HG02884 (cell line): Measurements from ENCODE around the gene LHFPL2.

Experiments
- ATAC-seq: cut with Tn5 transposase; IDR thresholded peaks from one replicate; pipeline ENCODE4 v1.9.1; 2021; ENCODE audit warnings: mild to moderate bottlenecking, moderate library complexity; ENCODE audit not compliant: unreplicated experiment

The LHFPL2 gene

DNA sequence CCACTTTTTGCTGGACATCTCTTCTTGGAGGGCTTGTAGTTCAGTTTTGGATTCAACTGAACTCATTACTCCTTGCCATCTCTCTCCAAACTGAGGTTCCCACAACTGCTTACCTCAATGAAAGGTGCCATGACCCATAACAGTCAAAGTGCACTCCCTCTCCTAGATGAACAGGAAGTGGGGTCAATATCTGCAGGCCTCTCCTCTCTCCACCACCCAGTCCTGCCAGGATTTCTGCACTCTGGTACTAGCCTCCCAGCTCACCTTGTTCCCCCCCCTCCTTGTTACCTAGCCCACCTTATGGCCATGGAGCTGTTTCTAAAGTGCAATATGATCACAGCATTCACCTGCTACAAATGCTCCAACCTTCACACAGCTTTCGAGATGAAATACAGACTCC is 5.9 kb downstream of the LHFPL2 start:
- ATAC-seq, result no peak

DNA sequence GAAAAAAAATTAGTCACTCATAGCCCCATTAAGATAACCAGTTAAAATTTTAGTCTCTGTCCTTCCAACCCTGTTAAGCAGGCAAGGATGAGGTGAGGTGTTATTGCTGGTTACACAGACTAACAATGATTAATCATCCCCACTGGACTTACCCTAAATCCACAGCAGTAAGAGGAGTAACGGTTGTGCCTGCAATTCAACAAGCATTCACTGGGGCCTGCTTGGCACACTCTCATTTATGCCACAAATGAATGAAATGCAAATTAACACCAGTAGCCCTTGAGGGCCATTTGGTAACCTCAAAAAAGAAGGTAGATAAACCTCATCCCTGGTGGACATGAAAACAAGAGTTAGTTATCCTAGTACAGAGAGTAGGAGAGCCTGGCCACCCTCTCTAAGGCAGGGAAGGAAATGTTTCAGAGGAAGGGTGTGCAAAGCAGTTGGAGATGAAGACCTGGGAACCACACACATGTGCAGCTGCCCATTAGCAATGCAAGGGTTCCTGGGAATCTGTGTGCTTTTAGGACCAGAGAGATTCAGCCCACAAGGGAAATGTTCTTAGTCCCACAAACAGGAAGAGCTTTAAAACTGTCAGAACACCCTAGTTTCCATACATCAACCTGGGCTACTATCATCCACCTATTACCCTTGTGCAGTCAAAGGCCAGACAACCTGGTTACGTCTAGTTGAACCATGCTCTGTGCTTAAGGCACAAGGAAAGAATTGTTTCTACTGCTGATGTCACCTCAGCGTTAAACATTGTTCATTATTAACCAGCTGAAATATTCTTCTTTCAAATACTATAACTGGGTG is 7.7 kb downstream of the LHFPL2 start:
- no peak for ATAC-seq

DNA sequence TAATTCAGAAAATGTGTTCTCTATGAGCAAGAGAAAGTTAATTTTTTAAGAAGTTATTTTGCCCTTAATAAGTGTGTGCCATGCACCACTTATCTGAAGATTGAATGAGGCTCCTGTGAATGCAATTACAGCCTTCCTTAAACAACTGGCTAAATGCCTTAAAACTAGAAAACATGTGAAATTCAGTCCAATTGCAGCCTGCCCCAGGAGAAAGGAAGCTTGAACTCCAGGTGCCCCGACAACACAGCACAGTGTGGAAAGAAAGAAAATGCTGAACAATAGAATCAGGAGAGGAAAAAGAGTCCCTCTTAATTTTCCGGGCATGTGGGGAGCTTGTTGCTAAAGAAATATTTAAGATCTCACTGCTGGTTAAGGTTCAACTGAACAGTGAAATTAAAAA is 8.8 kb downstream of the LHFPL2 start:
- ATAC-seq, result no peak

DNA sequence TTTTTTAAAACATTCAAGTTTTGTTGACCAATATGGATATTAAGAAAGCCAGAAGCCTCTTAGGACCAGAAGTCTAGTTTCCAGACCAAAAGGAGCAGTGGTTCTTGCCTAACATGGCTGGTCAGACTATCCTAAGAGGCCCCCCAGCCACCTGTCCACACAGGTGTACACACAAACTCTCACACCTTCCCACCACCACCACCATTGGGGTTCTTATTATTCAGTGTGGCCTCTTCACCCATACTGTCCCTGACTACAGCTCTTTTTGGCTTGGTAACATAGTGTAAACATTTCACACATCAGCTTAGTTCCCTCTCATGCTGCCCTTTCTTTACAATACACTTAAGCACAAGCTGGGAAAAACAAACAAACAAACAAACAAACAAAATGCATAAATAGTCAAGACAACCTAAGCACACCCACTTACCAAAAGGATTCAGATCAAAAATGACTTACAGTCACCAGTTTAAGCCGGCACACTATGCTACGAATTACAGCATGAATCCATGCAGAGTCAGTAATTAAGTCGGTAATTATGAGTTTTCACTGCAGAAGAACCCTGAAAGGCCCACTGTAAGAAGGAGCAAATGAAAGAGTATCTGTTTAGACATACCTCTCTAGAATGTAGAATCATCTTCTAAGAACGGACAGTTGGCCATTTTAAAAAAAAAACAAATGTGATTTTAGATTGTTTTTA is 9.5 kb downstream of the LHFPL2 start:
- no peak for ATAC-seq

DNA sequence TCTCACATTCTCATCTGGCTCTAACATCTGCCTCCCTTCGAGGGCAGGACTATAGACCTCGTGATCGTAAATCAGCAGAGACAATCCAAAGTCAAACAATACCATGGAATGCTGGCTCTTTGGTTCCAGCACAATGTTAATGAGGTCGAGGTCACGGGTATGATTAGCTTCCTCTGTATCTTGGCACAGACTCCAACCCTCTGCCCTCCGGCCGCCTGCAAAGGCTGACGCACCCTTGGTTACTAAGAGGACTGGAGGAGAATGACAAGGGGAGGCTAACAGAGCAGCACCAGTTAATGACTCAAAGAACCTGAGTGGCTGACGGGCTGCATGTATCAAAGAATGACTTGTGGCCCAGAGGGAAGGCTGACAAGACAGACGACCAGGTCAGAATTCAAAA is 10.1 kb downstream of the LHFPL2 start:
- ATAC-seq, result no peak

DNA sequence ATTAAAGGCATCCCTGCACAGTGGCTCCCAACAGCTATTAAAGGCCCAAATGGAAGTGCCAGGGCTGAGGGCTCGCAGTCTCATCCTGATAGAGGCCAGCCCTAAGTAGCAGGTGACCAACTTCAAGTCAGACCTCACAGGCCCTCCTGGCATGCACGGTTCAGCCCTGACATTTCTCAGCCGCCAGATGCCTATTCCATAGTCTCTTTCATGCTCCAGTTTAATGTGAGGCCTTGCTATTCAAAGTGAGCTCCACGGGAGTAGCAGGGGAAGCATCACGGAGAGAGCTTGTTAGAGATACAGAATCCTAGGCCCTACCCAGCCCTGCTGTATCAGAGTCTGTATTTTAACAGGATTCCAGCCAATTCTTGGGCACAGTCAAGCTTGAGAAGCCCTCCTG is 11.1 kb downstream of the LHFPL2 start:
- ATAC-seq, result no peak

DNA sequence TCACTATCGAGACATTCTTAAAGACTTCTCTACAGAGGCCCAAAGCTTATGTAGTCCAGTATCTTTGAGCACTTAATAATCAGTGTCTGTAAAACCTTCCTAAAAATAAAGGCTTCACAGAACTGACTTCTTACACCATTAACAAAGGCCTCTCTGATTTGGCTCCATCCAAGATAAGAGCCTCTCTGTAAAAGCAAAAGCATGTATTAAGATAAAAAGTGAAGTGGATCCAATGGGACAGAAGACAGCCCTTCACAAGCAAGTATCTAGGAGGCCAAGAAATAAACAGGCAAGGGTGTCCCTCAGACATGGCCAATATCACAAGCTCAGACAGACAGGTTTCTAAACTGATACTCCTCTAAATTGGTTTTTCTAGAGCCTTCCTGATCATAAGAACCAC is 11.9 kb downstream of the LHFPL2 start:
- ATAC-seq, result no peak

DNA sequence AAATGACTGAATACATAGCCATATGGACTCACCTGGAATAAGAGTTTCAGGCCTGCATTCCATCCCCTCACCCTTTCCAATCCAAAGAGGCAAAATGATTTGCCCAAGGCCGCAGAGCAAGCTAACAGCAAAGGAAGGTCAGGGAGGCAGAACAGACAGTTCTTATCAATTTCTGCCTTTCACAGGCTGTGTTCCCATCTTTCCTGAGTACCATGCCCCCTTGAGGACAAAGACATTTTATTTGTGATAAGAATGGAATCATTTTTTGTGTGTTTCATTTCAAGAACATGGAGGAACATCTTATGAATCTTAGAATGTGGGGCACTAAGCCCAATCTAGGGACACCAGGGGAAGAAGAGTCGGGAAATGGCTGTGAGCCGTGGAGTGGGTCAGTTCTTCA is 13.9 kb downstream of the LHFPL2 start:
- no peak for ATAC-seq

DNA sequence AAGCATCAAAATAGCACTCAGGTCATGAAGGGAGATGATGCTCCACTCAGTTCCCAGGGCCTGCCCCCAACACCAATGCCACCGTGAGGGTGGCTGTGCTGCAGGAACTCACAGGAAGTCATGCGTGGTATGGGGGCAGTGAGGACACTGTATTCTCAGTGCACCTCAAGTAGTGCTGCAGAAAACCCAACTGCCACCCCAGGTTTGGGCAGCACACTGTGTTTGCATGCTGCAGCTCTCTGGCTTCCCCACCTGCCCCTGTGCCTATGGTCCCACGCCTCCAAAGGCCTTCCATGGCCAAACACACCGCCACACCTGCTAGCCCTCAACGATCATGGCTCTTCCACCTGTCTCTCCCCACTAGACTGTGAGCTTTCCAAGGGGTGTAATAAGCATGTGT is 14.3 kb downstream of the LHFPL2 start:
- ATAC-seq, result no peak

DNA sequence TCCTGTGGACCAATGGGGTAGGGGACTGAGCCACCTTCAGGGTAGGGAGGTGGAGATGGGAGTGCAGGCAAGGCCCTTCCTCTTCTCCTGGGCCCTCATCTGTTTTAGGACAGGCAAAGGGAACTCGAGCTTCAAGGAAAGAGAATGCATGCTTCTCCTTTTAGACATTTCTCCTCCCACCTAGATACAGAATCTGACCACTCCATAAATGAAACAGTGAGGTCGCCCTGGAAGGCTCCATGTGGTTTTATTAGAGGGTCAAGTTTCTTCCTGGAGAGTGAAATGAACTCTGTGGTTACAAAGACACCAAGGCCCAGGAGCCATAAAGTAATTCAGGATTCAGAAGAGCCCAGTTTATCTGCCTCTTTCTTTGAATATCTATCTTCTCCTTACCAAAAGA is 14.9 kb downstream of the LHFPL2 start:
- no peak for ATAC-seq

DNA sequence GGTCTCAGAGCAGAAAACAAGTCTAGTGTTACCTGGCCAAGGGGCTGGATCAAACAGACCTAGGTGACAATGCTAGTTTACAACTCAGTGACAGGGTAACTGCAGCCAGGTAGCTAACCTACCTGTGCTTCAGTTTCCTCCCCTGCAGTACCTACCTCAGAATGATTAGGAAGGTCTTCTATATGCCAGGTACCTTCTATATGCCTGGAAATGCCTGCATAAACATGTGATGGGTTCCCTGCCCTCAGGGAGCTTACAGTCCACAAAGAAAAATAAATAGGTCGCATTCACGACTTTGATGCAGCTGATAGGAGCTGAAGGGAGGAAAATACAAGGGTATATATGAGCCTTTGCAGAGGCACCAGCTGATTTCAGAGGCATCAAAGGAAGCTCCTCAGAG is 16.1 kb downstream of the LHFPL2 start:
- no peak for ATAC-seq

DNA sequence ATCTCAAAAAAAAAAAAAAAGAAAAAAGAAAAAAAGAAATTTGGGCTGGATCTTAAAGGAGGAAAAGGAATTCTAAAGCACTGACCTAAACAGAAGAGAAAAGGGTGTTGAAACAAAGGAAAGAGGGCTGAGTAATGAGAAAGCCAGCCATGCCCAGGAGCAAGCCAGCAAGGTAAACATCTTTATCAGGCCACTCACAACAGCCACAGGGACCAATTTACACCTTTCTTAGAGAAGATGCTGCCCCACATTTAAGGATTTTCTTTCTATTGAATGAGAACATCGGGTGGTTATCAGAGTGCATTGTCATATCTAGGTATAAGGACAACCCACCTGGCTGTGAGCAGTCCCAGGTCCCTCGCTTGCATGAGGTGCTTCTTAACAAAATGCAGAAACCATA is 16.6 kb downstream of the LHFPL2 start:
- ATAC-seq, result no peak

DNA sequence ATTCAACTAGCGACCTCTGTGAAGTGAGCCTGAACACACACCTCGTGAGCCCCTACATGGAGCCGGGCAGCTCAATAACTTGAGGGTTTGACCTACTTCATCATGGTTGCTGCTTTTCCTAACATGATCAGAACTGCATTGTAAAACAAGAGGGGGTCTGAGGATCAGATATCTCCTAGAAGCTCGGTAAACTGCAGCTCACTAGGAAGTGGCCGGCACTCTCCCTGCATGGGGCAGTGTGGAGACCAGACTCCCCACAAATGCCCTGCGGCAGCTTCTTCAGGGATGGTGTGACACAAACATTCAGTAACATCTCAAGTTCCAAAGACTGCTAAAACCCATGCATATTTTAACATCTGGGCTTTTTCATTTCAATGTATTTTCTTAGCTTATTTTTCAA is 18.5 kb downstream of the LHFPL2 start:
- ATAC-seq, result no peak

DNA sequence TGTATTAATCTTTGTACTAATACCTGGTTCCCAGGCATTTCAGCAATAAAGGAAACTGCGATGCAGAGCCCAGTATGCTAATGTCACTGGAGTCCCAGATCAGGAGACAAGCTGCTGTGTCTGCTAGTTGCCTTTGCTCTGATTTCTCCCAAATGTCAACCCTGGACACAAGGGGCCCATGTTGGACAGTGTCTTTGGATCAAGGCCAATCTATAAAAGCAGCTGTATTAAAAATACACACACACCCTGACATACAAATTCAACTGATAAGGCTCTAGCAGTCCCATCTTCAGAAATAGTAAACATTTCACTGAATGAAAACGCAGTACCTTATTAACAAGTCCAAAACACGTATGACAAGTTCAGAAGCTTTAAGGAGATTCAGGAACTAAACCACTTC is 18.9 kb downstream of the LHFPL2 start:
- no peak for ATAC-seq

DNA sequence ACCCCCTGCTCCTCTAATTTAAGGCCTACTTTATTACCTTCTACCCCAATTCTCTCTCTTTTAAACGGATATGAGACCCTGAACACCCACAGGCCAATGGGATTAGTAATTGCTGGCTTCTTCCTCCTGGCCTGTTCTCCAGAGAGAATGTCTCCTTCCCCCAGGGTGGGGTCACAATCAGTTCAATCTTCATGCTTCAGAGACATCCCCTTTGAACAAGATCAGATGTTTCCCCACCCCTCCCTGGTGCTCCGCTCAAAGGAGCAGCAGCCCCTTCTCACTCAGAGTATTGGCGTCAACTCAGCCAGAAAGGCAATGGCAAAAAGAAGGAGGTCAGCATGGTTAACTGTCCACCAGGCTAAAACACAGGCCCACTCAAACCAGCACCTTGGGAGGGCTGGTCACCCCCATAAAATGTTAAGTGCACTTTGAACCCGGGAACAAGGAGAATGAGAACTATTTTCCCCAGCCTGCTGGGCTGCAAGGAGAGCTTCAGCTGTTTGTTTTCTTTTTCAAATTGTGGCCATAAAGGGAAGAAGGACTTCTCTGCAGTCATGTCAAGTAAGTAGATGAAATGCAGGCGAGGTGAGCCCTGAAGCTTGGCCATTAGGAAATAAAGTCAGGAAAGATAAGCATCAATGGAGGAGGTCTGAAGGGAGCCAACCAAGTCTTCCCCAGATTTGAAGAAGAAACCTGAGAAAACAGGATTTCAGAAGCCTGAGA is 20.1 kb downstream of the LHFPL2 start:
- ATAC-seq, result no peak

DNA sequence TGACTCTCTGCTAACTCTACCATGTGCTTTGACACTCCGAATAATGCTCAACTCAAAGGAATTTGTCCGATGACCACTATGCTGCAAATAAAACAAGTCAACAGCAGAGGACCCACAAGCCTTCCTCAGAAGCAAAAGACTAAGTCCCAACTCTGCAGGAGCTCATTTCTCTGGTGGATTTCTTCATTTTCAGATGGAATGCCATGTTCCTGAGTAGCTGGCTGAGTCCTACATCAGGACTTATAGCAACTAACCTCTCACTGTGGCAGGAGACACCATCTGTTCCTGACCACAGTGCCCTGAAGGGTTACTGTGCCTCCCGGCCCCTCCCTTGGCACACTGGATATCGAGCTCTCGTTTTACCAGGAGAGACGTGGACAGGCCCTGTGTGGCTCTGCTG is 20.8 kb downstream of the LHFPL2 start:
- ATAC-seq, result no peak

DNA sequence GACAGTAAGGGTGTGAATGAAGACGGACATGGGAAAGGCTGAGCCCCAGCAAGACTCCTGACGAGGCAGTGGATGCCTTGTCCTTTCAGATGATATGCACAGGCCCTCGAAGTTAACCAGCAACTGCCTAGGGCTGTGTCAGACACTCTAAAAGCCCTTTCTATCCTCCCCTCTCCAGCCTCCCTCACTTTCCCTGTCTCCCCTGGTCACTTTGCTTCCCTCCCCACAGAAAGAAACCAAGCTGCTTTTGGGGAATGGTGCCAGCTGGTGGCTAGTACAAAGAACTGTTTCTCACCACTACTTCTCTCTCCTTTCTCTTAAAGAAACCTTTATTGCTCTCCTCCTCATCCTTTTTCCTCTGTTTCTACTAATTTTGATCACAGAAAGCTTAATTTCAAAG is 21.4 kb downstream of the LHFPL2 start:
- ATAC-seq, result no peak

DNA sequence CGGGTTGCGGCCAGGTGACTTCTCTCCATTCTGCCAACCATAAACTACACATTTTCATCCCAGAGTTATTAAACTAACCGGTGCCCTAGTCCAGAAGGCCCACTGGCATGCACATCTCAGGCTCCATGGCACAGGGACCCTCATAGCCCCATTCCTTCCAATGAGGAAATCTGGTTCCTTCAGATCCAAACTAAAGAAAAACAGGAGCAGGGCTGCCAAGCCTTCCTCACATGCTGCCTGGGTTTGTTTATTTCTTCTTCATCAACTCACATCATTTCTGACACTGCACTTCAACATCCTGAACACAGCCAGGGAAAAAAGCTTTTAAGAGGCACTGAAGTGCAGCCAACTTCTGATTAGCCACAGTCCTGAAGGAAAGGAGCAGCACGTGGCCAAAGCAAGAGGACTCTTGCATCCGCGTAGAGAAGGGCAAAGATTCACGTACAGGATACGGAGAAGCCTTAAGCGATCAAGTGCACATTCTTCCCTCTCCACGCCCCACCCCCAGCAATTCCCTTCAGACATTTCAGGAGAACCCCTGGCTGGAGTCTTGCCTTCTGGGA is 22.5 kb downstream of the LHFPL2 start:
- ATAC-seq, result no peak

DNA sequence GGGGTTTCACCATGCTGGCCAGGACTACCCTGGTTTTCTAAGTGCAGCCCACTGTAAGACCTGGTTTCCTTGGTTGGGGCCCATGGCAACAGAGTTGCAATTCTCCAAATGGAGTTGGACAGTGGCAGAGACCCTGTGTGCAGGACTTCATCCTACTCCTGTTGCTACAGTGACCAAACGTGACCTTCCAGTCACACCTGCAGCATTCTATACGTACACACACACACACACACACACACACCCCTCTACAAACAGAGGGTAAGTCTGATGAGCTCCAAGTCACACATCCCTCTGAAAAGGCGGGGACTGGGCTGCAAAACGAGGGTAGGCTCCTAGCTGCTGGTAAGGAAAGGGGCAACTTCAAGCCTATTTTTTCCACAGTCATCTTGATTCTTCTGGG is 23.6 kb downstream of the LHFPL2 start:
- ATAC-seq, result no peak

DNA sequence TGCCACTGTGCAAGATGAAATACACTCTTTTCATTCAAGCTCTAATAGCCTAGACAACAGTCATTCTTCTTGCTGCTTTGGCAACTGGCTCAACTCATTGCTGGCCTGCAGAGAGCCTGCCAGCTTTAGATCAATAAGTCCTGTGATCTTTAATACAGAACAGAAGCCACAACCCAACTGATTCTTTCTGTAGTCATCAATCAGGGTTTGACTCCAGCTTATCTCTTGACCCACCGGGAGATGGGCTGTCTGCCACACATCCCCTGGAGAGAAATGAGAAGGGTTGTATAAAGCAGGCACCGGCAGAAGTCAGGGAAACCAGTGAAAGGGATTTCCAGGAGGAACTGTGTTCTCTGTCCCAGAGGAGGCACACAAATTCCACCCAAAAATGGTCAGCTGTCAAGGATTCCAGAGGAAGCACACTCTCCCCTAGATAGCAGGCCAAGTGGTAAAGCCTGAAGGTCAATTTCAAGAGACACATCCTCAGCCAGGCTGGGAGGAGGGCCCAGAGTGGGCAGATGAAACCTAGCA is 24.5 kb downstream of the LHFPL2 start:
- ATAC-seq, result no peak

DNA sequence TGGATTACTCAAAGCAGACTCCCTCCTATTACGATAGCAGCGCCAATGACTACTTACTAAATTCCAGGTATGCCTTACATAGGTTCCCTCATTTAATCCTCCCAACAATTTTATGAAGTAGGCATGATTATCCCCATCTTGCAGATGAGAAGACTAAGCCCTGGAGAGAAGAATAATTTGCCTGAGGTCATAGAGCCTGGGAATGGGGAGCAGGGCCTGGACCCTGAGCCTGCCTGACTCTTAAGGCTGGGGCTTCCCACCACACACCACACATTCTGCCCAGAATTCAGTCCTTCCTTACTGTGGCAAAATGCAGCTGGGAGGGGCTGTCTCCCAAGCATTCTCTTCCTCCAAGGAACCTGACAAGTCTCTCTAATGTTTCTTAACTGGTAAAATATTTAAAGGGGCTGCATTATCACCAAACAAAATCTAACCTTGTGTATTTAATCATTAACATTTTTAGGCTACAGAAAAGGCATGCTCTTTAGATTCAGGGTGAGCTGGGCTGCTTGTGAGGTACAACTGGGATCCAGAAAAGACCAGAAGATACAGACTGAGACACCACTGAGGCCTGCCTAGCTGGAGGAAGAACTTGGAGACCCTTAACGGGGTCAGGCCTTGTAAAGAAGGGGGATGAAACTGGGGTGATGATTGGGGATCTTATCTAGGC is 26.1 kb downstream of the LHFPL2 start:
- ATAC-seq, result no peak
